D341Med (cell line): Measurements from ENCODE around the gene ASCL2.
"Not testable (repeated sequence)": the region's sequence is repeated elsewhere in the genome, so short reads cannot be mapped to it uniquely, and the experiment has no call there.

ENCODE experiments used
- DNase-seq: peaks from one replicate; pipeline ENCODE4 v3.0.0; 2012; ENCODE audit warnings: low spot score

The ASCL2 gene

DNA sequence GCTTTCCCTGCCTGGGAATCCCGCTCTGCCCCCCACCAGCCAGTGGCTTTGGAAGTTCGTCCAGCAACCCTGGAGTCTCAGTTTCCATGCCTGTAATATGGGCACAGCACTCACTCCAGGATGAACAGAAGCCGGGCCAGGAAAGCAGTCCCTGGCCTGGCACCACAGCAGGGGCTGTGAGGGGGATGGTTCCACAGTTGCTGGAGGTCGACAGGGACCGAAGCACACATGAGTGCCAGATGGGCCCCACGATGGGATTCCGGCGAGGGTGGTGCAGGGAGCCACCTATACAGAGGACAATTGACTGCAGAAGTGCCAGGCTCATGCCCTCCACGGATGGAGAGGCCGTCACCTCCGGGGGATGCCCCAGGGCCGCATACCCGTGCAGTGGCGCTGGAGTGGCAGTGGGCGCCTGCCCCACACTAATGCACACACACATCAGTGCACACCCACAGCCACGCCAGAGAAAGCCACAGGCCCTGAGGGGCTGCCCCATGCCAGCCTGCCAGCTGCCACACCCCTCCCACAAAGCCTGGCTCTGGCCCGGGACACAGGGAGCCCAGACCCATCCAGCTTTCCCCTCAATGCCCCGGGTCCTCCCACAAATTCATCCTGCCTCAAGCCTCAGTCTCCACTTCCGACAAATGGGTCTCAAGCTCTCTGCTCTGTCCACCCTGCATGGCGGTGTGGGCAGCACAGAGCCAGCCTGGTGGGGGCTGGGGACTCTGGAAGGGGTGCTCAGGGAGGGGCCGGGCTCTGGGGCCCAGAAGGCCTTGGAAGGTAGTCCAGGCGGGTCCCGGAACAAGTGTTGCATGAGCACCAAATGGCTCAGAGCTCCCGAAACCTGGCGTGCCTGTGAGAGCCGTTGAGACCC is 9.7 kb downstream of the ASCL2 start:
- no peak for DNase-seq

DNA sequence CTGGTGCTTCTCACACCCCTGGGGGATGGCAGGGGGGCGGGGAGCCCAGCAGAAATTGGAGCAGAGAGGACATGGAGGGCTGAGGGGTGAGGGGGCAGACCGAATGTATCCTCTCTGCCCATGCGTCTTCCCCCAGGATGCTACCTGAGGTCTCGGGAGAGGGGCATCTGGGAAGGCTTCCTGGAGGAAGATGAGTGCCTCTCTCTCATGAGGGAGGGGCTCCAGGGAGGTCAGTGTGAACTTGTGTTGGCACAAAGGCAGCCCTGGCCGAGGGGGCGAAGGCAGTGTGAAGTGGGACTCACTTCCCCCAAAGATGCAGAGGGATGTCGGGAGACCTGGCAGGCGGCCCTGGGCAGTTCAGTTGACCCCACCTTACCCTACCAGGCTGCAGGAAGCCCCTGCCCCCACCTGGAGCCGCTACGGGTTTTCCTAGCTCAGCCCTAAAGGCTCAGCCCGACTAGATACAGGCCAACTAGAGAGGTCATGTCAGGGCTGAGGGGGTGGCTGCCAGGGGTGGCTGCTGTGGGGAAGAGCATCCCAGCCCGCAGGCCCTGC is 10.4 kb downstream of the ASCL2 start:
- DNase-seq: no peak

DNA sequence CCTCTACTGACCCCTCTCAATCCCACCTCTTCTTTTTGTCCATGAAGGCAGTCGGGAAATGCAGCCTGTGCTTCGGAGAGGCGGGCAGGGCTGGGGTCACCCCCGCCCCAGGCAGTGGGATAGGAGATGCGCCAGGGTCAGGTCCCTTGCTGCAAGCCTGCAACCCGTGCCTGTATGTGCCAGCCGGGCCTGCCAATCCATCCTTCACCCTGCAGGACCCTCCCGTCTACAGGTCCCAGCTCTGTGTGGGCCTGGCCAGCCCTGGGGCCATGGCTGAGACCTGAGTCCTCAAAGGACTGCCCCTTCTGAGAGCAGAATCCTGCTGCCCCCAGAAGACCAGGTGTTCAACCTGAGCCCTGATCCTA is 10.9 kb downstream of the ASCL2 start:
- no peak for DNase-seq

DNA sequence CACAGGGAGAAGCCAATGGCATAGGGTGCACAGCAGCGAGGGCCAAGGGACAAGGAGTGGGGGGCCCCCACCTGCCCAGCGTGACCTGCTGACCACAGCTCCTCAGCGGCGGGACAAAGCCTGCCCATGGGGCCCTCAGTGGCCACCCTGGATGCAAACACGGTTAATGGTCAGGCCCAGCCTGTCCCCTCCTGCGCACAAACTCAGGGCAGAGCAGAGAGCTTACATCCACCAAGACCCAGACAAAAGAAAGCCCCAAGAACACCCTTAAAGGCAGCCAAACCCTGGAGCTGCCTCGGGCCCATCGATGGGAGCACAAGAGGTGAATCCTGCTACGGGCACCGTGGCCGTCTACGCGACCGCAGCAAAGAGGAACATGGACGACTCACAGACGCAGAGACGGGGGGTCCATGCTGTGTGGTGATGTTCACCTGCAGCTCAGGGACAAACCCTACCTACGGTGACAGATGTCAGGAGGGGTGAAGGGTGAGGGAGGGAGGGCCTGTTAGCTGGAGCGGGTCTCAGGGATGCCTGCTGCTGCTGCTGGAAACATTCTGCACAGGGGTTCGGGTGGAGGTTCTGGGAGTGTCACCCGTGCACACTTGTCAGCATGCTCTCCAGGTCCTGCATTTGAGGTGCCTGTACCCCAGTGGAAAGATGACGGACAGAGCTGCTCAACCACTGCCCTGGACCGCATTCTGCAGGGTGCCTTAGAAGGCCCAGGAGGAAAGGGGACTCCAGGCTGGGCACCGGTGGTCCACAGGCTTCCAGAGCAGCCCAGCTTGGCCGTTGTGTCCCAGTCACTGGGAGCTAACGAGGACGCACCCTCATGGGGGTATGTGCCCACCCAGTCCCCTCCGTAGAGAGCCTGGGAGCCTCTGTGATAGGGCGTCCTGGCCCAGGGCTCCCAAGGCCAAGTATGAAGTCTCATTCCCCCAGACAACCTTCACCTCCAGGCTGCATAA is 11.6 kb downstream of the ASCL2 start:
- no peak for DNase-seq

DNA sequence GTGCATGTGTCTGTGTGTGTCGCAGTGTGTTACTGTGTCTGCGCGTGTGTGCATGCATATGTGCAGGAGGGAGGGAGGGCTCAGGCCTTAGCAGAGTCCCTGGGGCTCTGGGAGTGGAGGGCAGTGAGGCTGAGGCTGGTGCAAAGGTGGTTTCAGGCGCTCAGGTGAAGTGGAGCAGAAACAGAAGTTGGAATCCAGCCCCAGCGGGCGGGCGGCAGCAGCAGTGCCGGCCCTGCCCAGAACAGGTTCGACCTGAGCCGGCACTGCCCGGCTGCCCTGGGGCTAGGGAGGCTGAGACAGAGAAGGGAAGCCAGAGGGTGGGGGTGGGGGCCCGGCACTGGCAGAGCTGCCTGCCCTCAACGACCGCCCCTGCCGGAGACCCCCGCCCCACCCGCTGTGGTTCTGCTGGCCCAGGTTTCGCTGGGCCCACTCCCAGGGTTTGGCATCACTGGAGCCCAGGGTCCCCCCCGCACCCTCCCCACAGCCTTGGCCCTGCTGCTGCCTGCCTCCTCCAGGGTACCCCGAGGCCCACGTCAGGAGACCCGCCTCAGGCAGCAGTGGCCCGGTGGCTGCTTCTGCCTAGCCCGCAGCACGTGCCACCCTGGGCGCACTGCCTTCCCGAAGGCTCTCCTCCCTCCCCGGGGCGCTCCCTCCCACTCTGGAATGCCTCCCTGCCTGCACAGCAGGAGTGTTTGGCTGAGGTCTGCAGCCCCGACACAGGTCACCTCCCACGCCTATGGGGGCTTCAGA is 13.3 kb downstream of the ASCL2 start:
- DNase-seq: no peak

DNA sequence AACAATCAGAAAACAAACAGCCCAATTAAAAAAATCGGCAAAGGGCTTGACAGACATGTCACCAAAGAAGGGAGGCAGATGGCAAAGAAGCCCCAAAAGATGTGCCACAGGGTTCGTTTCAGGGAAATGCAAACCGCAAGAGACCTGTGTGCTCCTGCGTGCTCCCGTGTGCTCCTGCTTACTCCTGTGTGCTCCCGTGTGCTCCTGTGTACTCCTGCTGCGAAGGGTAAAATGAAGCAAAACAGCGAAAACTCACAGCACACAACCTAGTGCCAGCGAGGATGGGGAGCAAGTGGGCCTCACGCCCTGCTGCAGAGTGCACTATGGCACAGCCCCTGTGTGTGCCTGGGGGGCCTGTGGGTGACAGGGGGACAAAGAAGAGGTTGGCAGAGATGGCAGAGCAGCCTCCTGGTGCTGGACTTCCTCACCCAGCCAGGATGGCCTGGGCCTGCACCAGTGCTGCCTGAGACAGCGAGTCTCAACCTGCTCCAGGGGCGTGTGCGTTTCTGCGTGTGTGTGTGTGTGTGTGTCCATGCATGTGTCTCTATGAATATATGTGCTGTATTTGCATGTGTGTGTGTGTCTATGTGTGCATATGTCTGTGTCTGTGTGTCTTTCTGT is 14.0 kb downstream of the ASCL2 start:
- DNase-seq: no peak

DNA sequence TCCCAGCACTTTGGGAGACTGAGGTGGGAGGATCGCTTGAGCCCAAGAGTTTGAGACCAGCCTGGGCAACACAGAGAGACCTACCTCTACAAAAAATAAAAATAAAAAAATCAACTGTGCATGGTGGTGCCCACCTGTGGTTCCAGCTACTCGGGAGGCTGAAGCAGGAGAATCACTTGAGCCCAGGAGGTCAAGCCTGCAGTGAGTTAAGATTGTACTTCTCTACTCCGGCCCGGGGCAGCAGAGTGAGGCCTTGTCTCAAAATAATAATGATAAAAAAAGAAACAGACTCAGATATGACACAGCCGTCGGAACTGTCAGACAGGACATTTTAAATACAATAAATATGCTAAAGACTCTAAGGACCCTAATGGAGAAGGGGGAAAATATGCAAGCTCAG is 18.4 kb downstream of the ASCL2 start:
- no peak for DNase-seq

DNA sequence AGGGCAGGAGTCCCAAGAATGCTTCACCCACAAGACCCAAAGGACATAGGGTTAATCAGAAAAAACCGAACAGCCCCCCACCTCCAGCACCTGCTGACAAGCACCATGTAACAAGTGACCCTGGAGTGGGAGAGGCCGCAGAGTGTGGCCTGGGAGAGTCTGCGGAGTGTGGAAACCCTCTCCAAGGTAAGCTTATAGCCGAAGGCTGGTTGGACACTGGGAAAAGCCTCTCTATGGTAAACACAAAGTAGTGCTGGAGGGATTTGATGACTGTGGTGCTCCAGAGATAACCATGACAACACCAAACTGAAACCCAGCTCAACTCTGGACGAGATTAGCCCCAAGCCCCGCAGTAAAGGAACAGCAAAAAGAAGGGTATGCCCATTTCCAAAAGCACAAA is 19.2 kb downstream of the ASCL2 start:
- DNase-seq: no peak

DNA sequence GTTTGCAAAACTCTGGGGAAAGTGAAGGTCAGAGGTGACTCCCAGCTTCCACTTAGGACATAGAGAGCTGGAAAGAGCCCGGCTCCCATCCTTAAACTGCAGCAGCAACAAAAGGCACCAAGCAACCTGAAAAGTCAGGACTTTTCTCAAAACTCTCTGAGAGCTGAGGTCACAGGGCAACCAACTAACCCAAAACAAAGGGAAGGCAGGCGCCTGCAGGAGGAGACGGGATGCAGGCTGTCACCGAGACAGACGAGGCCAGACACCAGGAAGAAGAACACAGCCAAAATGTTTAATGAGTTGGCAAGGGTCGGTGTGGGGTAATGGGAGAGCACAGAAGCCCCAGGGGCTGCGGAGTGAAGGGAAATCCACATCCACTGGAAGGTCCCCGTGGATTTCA is 19.9 kb downstream of the ASCL2 start:
- DNase-seq: no peak

DNA sequence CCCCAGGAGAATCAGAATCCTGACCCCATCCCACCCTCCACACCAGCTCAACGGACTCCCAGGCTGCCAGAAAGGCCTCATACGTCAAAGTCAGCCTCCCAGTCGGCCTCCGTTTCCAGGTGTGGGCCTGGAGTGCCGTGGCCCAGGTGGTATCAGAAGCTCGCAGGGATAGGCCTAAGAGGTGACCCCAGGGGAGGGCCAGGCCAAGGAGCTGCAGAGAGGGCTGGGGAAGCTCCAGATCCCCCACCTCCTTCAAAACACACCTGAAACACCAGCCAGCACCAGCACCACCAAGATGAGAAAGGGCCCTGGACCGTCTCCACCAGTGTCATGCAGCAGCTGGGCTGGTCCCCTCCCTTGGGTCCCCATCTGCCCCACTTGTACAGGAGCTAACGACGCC is 20.3 kb downstream of the ASCL2 start:
- no peak for DNase-seq

DNA sequence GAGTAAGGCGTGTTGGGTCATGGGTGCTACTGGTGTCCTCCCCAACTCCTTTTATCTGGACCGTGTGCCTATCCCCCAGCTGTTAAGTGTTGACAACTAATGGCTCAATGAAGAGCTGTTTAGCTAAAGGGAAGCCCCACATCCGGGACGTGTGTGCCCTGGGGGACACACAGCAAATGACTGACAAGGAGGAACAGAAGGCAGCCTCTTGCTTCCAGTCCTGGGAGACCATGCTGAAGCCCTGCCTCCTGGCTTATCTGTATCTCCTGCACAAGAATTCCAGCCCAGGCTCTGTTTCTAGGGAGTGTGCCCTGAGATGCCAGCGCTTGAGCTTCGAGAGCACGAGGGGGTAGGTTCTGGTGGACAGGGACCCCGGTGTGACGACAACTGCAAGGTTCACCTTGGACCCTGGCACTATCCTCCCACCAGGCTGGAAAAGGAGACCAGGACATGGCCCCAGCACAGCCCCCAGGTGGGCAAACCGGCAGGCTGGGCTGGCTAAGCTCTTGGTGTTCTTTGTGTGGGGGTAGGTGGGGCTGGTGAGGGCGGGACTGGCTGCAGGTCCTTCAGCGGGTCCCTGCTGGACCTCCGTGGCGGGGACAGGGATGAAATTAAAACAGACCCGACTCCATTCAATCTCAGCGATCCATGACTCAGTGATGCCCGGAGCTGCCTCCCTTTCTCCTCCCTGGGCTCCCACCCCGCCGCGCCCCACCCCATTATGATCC is 21.0 kb downstream of the ASCL2 start:
- DNase-seq: no peak

DNA sequence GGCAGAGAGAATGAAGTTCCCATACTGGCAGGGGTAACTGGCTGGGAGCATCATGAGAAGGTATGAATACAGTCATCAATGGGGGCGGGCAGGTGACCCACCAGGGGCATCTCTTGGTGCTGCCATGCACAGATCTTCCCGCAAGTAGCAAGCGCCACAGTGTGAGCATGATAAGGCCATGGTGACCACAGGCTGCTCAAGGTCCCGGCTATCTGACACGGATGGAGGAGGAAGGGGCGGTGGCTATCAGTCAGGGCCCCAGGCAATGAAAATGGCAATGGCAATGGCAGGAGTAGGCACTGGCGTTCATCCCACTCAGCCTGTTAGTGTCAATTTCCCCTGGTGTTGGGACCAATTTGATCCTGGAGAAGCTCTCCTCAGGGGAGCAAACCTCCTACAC is 21.6 kb downstream of the ASCL2 start:
- DNase-seq: no peak

DNA sequence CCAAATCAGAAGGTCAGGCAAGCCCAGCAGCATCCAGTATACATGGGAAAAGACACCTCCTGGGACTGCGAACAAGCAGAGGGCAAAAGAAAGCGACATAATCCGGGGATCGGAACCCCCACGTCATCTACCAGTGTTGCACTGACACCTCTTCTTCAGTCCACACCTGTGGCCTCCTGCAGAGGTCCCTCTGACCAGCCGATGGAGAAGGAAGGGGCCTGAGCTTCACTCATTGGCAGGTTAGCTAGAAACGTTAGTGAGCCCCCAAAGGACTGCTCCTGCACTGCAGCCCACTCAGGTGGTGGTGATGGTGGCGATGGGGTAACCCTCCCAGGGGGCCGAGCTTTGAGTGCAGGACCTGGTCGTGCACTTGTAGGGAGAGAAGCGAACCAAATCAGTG is 22.1 kb downstream of the ASCL2 start:
- DNase-seq: no peak

DNA sequence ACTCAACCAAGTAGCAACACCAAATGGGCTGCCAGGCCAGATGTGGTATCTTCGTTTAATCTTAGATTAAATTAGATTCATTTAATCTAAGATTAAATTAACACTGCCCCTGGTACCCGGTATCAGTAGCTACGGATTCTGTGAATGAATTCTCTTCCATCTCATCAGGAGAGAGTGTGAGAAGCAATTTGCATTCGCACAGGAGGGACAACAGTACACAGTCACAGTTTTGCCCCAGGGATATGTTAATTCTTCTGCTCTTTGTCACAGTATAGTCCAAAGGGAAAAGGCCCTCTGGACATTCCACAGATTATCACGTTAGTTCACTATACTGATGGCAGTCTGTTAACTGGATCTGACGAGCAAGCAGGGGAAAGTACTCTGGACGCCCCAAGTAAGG is 22.9 kb downstream of the ASCL2 start:
- DNase-seq: no peak

DNA sequence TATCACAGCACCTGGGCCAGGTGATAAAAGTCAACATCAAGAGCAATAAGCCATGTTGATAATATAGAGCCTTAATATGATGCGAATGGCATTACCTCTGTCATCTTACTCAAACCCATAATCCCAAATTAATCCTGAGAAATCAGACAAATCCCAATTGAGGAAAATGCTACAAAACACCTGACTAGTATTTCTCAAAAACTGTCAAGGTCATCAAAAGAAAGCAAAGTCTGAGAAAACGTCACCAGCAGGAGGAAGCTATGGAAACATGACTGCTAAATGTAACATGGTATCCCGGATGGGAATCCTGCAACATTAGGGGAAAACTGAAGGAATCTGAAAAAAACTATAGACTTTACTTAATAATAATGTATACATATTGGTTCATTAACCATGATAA is 29.6 kb downstream of the ASCL2 start:
- DNase-seq: no peak

DNA sequence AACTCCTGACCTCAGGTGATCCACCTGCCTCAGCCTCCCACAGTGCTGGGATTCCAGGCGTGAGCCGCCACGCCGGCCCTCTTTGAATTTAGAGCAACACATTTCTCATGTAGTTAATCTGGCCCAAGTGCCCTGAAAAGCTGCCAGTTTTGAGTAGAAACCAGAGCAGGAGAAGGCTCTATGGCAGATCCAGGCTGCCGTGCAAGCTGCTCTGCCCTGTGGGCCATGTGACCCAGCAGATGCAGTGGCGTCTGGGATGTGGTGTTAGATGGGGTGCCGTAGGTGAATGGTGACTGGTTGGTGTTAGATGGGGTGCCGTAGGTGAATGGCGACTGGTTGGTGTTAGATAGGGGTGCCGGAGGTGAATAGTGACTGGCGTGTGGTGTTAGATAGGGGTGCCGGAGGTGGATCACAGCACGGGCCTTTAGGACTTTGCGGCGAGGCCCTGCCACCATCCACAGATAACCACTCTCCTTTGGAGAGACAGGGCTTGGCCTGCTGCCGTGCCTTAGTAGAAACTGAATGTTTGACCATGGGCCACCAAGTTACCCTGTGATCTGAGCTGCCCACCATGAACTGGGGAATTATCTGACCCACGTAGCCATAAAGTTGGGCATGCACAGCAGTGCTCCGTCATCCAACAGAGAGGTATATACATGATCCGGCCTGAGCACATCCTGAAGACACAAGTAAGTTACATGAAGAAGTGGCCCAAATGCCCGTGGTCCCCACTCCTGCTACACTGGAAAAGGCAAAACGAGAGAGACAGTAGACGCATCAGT is 32.7 kb downstream of the ASCL2 start:
- no peak for DNase-seq

DNA sequence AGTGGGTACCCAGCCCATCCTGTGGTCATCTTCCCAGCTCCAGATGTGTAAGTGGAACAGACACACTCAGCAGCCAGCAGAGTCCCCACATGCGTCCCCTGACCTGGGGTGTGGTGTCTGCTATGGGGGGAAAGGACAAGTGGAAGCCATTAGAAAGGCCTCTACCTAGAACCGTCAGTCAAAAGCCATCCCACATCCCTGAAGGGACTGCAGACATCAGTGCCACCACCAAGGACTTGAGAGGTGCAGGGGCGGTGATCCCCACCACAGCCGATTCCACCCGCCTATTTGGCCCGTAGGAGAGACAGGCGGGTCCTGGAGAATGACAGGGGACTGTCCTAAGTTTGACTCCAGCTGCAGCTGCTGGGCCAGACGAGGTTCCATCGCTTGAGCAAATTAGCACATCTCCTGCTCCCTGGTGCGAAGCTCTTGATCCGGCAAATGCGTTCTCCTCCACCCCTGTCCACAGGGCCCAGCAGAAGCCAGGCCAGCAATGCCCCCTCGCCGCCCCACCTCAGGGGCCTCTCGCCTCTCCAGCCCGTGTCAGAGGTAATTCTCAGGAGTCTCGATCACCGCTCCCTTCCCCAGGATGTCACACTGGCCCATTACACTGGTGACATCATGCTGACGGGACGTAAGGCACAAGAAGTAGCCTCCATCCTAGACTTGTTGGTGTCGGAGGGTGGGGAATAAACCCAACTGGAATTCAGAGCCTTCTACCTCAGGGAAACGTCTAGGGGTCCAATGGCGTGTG is 33.8 kb downstream of the ASCL2 start:
- DNase-seq: not testable (repeated sequence)

DNA sequence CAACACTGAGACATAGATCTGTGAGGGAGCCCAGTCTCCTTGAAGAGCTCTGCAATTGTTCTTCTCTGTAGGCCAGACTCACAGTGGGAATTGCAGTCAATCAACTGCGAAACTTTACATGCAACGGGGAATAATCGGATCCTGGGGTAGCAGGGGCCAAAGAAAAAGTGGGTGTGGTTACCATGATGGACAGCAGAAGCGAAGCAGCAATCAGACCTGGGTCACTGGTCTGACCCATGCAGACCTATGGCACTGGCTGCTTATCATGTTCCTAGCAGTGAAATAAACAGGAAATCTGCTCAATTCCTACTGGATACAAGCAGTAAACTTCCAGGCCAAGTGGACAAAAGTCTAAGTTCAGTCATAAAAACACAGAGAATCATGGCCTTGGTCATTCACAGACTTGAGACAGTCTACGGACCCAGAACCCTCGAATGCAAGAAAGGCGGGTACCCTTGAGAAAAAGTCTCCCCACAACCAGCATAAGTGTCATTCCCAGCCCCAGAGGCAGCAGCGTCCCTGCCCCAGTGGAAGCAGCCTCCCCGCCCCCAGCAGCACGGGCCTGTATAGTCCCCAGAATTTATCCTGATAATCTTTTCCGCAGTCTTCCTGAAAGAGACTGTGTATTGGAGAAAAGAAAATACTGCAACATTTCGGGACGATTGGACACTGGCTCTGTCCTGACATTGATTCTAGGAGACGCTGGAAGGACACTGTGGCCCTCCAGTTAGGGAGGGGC is 34.6 kb downstream of the ASCL2 start:
- DNase-seq: no peak

DNA sequence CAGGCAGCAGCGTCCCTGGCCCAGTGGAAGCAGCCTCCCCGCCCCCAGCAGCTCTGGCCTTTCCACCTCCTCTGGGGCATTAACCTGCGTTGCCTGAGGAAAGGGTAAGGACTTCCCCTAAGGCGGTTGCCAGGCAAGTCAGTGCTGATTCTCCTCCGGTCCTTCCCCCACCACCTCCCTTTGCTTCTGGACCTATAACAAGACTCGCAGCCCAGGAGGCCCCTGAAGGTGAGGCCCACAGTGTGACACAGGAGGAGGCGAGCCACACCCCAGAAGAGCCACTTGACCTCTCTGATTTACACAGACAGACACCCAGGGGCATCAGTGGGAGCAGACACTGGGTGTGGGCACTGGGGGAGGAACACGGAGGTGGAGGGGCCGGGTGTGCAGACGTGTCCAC is 35.4 kb downstream of the ASCL2 start:
- DNase-seq: no peak
